ENCODE measurements around the gene MAP3K5. TPM values are rescaled to one million over a fixed set of nuclear protein-coding genes. Genes with fewer than 3 reads are reported as not detected.

The MAP3K5 gene
- total and polyA plus RNA-seq, 4 experiments from 2014 or later = 7.3 to 31.7 (median 28.8) TPM

GRCh38 chr6:136652656-136653055, 139.6 kb downstream of the MAP3K5 start:
- H3K36me3 Mint-ChIP-seq = peaks cover 26 to 41% of the 10 kb centered on the region in 2 donors
- no peaks in the 10 kb centered on the region for H3K9me3 ChIP-seq (ENCODE audit: control insufficient read depth in 1 of 2, low read length in 2 of 2)
- H3K9me3 Mint-ChIP-seq = peaks cover 0 to 1% (median 0%) of the 10 kb centered on the region in 8 donors
- H3K4me3 ChIP-seq (ENCODE audit: low read length in 2 of 2) = no peak overlapping the region
- H3K4me3 Mint-ChIP-seq = no peak overlapping the region
- H3K4me1 Mint-ChIP-seq = peaks cover 0 to 6% (median 1%) of the 10 kb centered on the region in 4 donors
- H3K36me3 ChIP-seq (ENCODE audit: insufficient read depth, low read length) = peaks cover 8% of the 10 kb centered on the region
- H3K4me1 ChIP-seq (ENCODE audit: insufficient read depth, low read length) = peaks cover 7% of the 10 kb centered on the region
- peak overlapping the region in 2 of 7 donors; percentile 2 to 55 for H3K27ac Mint-ChIP-seq
- no peaks in the 10 kb centered on the region for H3K27me3 Mint-ChIP-seq
- POLR2A ChIA-PET (ENCODE audit: partially characterized antibody) = interaction anchor here (1.1 kb wide), 1 partner anchor 140 kb away, joined by 3 read pairs; the partner anchor contains the start of gene MAP3K5
- DNase-seq = no peak
- intact Hi-C loops (cut with micrococcal nuclease) = no loop called here
- CTCF ChIA-PET (ENCODE audit: partially characterized antibody) = interaction anchor here (1.5 to 14.9 kb wide), 2 partner anchors 8 to 138 kb away, joined by 4 to 747 read pairs; partner anchors contain the start of gene MAP3K5
- no peak overlapping the region for H3K27ac ChIP-seq (ENCODE audit: low read depth, low read length)
- H3K27me3 ChIP-seq (ENCODE audit: insufficient read depth, low read length) = no peaks in the 10 kb centered on the region

GRCh38 chr6:136651982-136652381, 140.3 kb downstream of the MAP3K5 start:
- Histone ChIP-seq H3K27me3 (ENCODE audit: insufficient read depth, low read length) (no peaks in the 10 kb centered on the region), H3K9me3 (ENCODE audit: control insufficient read depth in 1 of 2, low read length in 2 of 2) (no peaks in the 10 kb centered on the region), H3K36me3 (ENCODE audit: insufficient read depth, low read length) (peaks cover 8% of the 10 kb centered on the region), H3K27ac (ENCODE audit: low read depth, low read length) (no peak overlapping the region), H3K4me1 (ENCODE audit: insufficient read depth, low read length) (peaks cover 14% of the 10 kb centered on the region), H3K4me3 (ENCODE audit: low read length in 2 of 2) (no peak overlapping the region)
- H3K27me3 Mint-ChIP-seq = no peaks in the 10 kb centered on the region
- H3K27ac Mint-ChIP-seq = peak overlapping the region in 1 of 7 donors; percentile 55
- intact Hi-C loops (cut with micrococcal nuclease) = no loop called here
- DNase-seq = no peak
- peaks cover 0 to 1% (median 0%) of the 10 kb centered on the region in 8 donors for H3K9me3 Mint-ChIP-seq
- peaks cover 0 to 3% (median 1%) of the 10 kb centered on the region in 4 donors for H3K4me1 Mint-ChIP-seq
- ChIA-PET CTCF (ENCODE audit: partially characterized antibody) (interaction anchor here (1.5 to 14.9 kb wide), 2 partner anchors 8 to 139 kb away, joined by 4 to 747 read pairs; partner anchors contain the start of gene MAP3K5), POLR2A (ENCODE audit: partially characterized antibody) (interaction anchor here (1.1 to 2.8 kb wide), 2 partner anchors 140 to 141 kb away, joined by 3 to 18 read pairs; partner anchors contain the start of gene MAP3K5)
- no peak overlapping the region for H3K4me3 Mint-ChIP-seq
- peaks cover 22 to 34% of the 10 kb centered on the region in 2 donors for H3K36me3 Mint-ChIP-seq

- Histone ChIP-seq H3K27me3 (ENCODE audit: insufficient read depth, low read length) (no peaks in the 10 kb centered on the region), H3K4me1 (ENCODE audit: insufficient read depth, low read length) (peaks cover 19% of the 10 kb centered on the region), H3K27ac (ENCODE audit: low read depth, low read length) (peak overlapping the region; percentile 65), H3K36me3 (ENCODE audit: insufficient read depth, low read length) (peaks cover 8% of the 10 kb centered on the region), H3K9me3 (ENCODE audit: control insufficient read depth in 1 of 2, low read length in 2 of 2) (no peaks in the 10 kb centered on the region), H3K4me3 (ENCODE audit: low read length in 2 of 2) (no peak overlapping the region)
- CTCF ChIA-PET (ENCODE audit: partially characterized antibody) = interaction anchor here (0.8 to 14.9 kb wide), 8 partner anchors 12 to 156 kb away, joined by 3 to 747 read pairs (median 4); partner anchors contain the start of gene MAP3K5
- H3K27me3 Mint-ChIP-seq = no peaks in the 10 kb centered on the region
- POLR2A ChIA-PET (ENCODE audit: partially characterized antibody) = interaction anchor here (0.9 to 6.0 kb wide), 6 partner anchors 12 to 357 kb away, joined by 3 to 198 read pairs (median 4); partner anchors contain the start of genes BCLAF1 and MAP3K5
- H3K4me1 Mint-ChIP-seq = peaks cover 0 to 5% (median 3%) of the 10 kb centered on the region in 4 donors
- no peak overlapping the region for H3K4me3 Mint-ChIP-seq
- DNase-seq = peak; percentile 52 to 81 (median 71)
- H3K36me3 Mint-ChIP-seq = peaks cover under 1 to 9% of the 10 kb centered on the region in 2 donors
- no peak overlapping the region for H3K27ac Mint-ChIP-seq
- intact Hi-C loops (cut with micrococcal nuclease) = no loop called here
- peaks cover 0 to 3% (median 0%) of the 10 kb centered on the region in 8 donors for H3K9me3 Mint-ChIP-seq
Measured at GRCh38 chr6:136647363-136647852, 144.9 kb downstream of the MAP3K5 start.

- no peak for DNase-seq
- Histone ChIP-seq H3K36me3 (ENCODE audit: insufficient read depth, low read length) (peaks cover 8% of the 10 kb centered on the region), H3K27ac (ENCODE audit: low read depth, low read length) (peak overlapping the region; percentile 65), H3K4me3 (ENCODE audit: low read length in 2 of 2) (no peak overlapping the region), H3K9me3 (ENCODE audit: control insufficient read depth in 1 of 2, low read length in 2 of 2) (no peaks in the 10 kb centered on the region), H3K4me1 (ENCODE audit: insufficient read depth, low read length) (peaks cover 19% of the 10 kb centered on the region), H3K27me3 (ENCODE audit: insufficient read depth, low read length) (no peaks in the 10 kb centered on the region)
- ChIA-PET POLR2A (ENCODE audit: partially characterized antibody) (interaction anchor here (0.9 to 6.0 kb wide), 4 partner anchors 13 to 145 kb away, joined by 3 to 198 read pairs (median 4); partner anchors contain the start of gene MAP3K5), CTCF (ENCODE audit: partially characterized antibody) (interaction anchor here (1.5 to 14.9 kb wide), 7 partner anchors 11 to 325 kb away, joined by 5 to 747 read pairs (median 12); partner anchors contain the start of genes MAP3K5 and PEX7)
- Mint-ChIP-seq H3K4me1 (peaks cover 0 to 5% (median 3%) of the 10 kb centered on the region in 4 donors), H3K36me3 (peaks cover 0 to 7% of the 10 kb centered on the region in 2 donors), H3K27me3 (no peaks in the 10 kb centered on the region), H3K4me3 (no peak overlapping the region), H3K27ac (no peak overlapping the region), H3K9me3 (peaks cover 0 to 3% (median 0%) of the 10 kb centered on the region in 8 donors)
- intact Hi-C loops (cut with micrococcal nuclease) = no loop called here
Measured at GRCh38 chr6:136646377-136646776, 145.9 kb downstream of the MAP3K5 start.

GRCh38 chr6:136644597-136644952, 147.7 kb downstream of the MAP3K5 start:
- DNase-seq = no peak
- Mint-ChIP-seq H3K27ac (peak overlapping the region in 5 of 7 donors; percentile 30 to 75 (median 68)), H3K36me3 (peaks cover 6 to 10% of the 10 kb centered on the region in 2 donors), H3K27me3 (no peaks in the 10 kb centered on the region), H3K4me1 (peaks cover 0 to 5% (median 4%) of the 10 kb centered on the region in 4 donors), H3K4me3 (no peak overlapping the region), H3K9me3 (peaks cover 0 to 3% (median 0%) of the 10 kb centered on the region in 8 donors)
- peaks cover 13% of the 10 kb centered on the region for H3K36me3 ChIP-seq (ENCODE audit: insufficient read depth, low read length)
- H3K9me3 ChIP-seq (ENCODE audit: control insufficient read depth in 1 of 2, low read length in 2 of 2) = no peaks in the 10 kb centered on the region
- no peak overlapping the region for H3K4me3 ChIP-seq (ENCODE audit: low read length in 2 of 2)
- H3K27ac ChIP-seq (ENCODE audit: low read depth, low read length) = peak overlapping the region; percentile 4
- intact Hi-C loops (cut with micrococcal nuclease) = loop anchor here (1.0 to 5.0 kb wide), 6 partner anchors 36 to 279 kb away; partner anchors contain the start of gene PEX7
- H3K27me3 ChIP-seq (ENCODE audit: insufficient read depth, low read length) = no peaks in the 10 kb centered on the region
- POLR2A ChIA-PET (ENCODE audit: partially characterized antibody) = interaction anchor here (0.5 to 6.0 kb wide), 10 partner anchors 9 to 178 kb away, joined by 3 to 198 read pairs (median 6); partner anchors contain the start of genes MAP3K5 and PEX7
- peaks cover 19% of the 10 kb centered on the region for H3K4me1 ChIP-seq (ENCODE audit: insufficient read depth, low read length)
- CTCF ChIA-PET (ENCODE audit: partially characterized antibody) = interaction anchor here (0.8 to 14.9 kb wide), 63 partner anchors 8 to 355 kb away, joined by 3 to 747 read pairs (median 7); partner anchors contain the start of genes BCLAF1, MAP3K5, PEX7 and SLC35D3

DNA sequence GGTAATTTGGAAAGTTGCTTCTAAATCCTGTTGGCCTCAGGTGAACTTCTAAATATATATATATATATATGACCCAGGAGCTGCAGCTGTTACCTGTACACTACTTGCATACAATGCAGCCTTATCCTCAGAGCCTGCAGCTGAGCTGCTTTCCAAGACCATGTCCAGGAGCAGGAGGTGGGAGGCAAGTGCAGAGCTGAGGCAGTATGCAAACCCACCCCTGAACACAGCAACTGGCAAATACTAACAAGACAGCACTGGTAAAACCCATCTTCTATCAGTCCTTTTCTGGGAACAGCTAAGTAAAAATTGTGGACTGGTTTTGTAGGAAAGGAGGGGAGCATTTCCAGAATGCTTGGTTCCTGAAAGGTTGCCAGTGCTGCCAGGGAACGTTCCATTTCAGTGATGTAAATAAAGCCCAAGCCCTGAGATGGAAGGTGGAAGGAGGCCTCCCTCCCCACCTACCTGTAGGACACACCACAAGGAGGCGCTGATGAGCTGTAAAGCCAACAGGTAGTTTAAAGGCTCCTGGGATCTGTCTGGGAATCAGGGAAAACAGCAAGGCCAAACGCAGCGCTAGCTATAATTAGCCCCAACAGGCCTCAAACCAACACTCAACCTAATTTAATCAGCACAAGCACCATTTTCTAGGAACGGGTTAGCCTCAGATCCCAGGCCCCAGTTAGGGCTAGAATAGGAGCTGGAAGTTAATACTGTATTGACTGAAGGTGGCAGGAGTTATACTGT, 148.3 kb downstream of the MAP3K5 start:
- Histone ChIP-seq H3K27ac (ENCODE audit: low read depth, low read length) (peak overlapping the region; percentile 4), H3K36me3 (ENCODE audit: insufficient read depth, low read length) (peaks cover 14% of the 10 kb centered on the region), H3K4me1 (ENCODE audit: insufficient read depth, low read length) (peaks cover 19% of the 10 kb centered on the region), H3K4me3 (ENCODE audit: low read length in 2 of 2) (no peak overlapping the region), H3K27me3 (ENCODE audit: insufficient read depth, low read length) (no peaks in the 10 kb centered on the region), H3K9me3 (ENCODE audit: control insufficient read depth in 1 of 2, low read length in 2 of 2) (no peaks in the 10 kb centered on the region)
- Mint-ChIP-seq H3K36me3 (peaks cover 6 to 8% of the 10 kb centered on the region in 2 donors), H3K4me1 (peaks cover 0 to 5% (median 4%) of the 10 kb centered on the region in 4 donors), H3K9me3 (peaks cover 0 to 3% (median 0%) of the 10 kb centered on the region in 8 donors), H3K4me3 (no peak overlapping the region), H3K27ac (peak overlapping the region; percentile 30 to 75 (median 61)), H3K27me3 (no peaks in the 10 kb centered on the region)
- intact Hi-C loops (cut with micrococcal nuclease) = loop anchor here (1.0 to 5.0 kb wide), 6 partner anchors 36 to 279 kb away; partner anchors contain the start of gene PEX7
- DNase-seq = peak; percentile 68 to 76 (median 70)
- ChIA-PET CTCF (ENCODE audit: partially characterized antibody) (interaction anchor here (0.7 to 14.9 kb wide), 68 partner anchors 8 to 354 kb away, joined by 3 to 747 read pairs (median 6); partner anchors contain the start of genes BCLAF1, MAP3K5, PEX7 and SLC35D3), POLR2A (ENCODE audit: partially characterized antibody) (interaction anchor here (0.5 to 6.0 kb wide), 10 partner anchors 9 to 179 kb away, joined by 3 to 198 read pairs (median 6); partner anchors contain the start of genes MAP3K5 and PEX7)
